ENCODE results near the gene KLK3.

Gene KLK3

GRCh38 chr19:50843701-50844221 is 11.0 kb upstream of the KLK3 start:
- H3K4me3 ChIP-seq (ENCODE audit: low read depth, low read length) = no peak overlapping the region
- no peak for DNase-seq (ENCODE audit: low read depth)
- no peak for TF ChIP-seq CTCF (IDR thresholded peaks at IDR 0.05; ENCODE audit: low read depth, low read length, missing control alignments)

GRCh38 chr19:50844296-50844935 is 10.3 kb upstream of the KLK3 start:
- no peak for DNase-seq (ENCODE audit: low read depth)
- no peak for TF ChIP-seq CTCF (IDR thresholded peaks at IDR 0.05; ENCODE audit: low read depth, low read length, missing control alignments)
- H3K4me3 ChIP-seq (ENCODE audit: low read depth, low read length) = no peak overlapping the region

GRCh38 chr19:50850738-50851137 is 4.0 kb upstream of the KLK3 start:
- DNase-seq (ENCODE audit: low read depth) = no peak
- no peak overlapping the region for H3K4me3 ChIP-seq (ENCODE audit: low read depth, low read length)
- TF ChIP-seq CTCF (IDR thresholded peaks at IDR 0.05; ENCODE audit: low read depth, low read length, missing control alignments) = no peak

- TF ChIP-seq CTCF (IDR thresholded peaks at IDR 0.05; ENCODE audit: low read depth, low read length, missing control alignments) = no peak
- DNase-seq (ENCODE audit: low read depth) = no peak
- no peak overlapping the region for H3K4me3 ChIP-seq (ENCODE audit: low read depth, low read length)
Measured at GRCh38 chr19:50851620-50852019, 3.1 kb upstream of the KLK3 start.

- H3K4me3 ChIP-seq (ENCODE audit: low read depth, low read length) = no peak overlapping the region
- no peak for TF ChIP-seq CTCF (IDR thresholded peaks at IDR 0.05; ENCODE audit: low read depth, low read length, missing control alignments)
- no peak for DNase-seq (ENCODE audit: low read depth)
Measured at GRCh38 chr19:50857366-50857765, 2.7 kb downstream of the KLK3 start.

GRCh38 chr19:50858886-50859285 is 4.2 kb downstream of the KLK3 start:
- no peak overlapping the region for H3K4me3 ChIP-seq (ENCODE audit: low read depth, low read length)
- DNase-seq (ENCODE audit: low read depth) = no peak
- TF ChIP-seq CTCF (IDR thresholded peaks at IDR 0.05; ENCODE audit: low read depth, low read length, missing control alignments) = no peak

GRCh38 chr19:50859849-50860248 is 5.1 kb downstream of the KLK3 start:
- no peak overlapping the region for H3K4me3 ChIP-seq (ENCODE audit: low read depth, low read length)
- no peak for TF ChIP-seq CTCF (IDR thresholded peaks at IDR 0.05; ENCODE audit: low read depth, low read length, missing control alignments)
- no peak for DNase-seq (ENCODE audit: low read depth)
